G401.6 (cell line): ENCODE results near the gene SLC16A7.

Source experiments
- FAIRE-seq: peaks from 2 replicates; lab custom pipeline; 2012; peaks lifted over from hg19 to GRCh38; lab: Jason Lieb, UNC

SLC16A7 gene

DNA sequence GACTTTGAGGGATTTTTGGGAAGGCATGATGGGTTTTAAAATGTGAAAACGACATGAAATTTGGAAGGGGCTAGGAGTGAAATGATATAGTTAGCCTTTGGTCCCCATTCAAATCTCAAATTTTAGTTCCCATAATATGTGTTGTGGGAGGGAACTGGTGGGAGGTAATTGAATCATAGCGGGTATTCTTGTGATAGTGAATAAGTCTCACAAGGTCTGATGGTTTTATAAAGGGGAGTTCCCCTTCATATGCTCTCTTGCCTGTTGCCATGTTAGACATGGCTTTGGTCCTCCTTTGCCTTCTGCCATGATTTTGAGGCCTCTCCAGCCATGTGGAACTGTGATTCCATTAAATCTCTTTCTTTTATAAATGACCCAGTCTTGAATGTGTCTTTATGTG, 72.8 kb downstream of the SLC16A7 start:
- no peak for FAIRE-seq

DNA sequence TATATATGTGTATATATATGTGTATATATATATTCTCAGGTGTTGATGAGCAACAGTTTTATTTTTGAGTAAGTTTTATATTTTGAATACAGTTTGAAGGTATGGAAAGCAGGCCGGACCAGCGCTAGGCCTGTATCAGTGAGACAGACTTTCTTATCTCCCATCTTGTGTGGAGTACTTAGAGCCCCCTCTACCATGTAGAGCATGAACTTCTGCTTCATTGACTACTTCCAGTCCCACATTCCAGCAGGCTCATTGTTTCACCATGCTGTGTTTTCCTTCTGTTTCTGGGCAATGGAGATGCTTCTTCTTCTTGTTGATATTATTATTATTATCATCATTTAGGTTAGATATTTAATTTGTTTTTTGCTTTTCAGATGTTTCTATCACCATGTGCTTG, 76.4 kb downstream of the SLC16A7 start:
- FAIRE-seq, result no peak

DNA sequence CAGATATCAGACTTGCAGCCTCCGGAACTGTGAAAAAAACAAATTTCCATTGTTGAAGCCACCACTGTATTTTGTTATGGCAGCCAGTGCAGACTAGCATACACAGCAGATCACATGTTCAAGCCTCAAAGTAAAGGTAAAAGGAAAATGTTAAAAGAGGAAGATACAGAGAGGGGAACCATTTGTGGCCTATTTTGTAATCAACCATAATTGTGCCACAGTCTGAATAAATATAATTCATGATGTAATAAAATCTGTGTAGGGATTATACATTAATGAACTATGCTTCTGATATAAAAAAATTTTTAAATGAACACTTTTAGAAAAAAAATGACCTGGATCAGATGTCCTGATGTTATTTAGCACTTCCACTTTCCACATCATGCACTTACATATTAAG, 79.6 kb downstream of the SLC16A7 start:
- FAIRE-seq, result no peak

DNA sequence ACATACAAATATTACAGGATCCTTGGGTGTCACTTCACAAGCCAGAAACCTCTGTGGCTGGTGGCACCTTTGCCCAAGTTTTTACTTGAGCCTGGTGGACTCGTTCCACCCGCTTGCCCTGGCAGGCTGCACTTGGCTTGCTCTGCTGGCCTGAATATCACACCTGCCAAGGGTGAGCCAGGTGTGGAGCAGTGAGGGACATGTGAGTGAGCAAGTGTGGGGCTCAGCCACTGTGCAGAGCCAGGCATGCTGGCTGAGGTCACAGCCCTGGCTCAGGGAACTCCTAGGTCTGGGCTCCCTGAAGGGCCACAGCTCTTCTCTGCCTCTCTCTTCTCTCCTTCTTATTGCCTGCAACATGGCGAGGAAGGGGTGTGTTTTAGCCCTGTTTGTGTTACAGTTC, 82.0 kb downstream of the SLC16A7 start:
- no peak for FAIRE-seq

DNA sequence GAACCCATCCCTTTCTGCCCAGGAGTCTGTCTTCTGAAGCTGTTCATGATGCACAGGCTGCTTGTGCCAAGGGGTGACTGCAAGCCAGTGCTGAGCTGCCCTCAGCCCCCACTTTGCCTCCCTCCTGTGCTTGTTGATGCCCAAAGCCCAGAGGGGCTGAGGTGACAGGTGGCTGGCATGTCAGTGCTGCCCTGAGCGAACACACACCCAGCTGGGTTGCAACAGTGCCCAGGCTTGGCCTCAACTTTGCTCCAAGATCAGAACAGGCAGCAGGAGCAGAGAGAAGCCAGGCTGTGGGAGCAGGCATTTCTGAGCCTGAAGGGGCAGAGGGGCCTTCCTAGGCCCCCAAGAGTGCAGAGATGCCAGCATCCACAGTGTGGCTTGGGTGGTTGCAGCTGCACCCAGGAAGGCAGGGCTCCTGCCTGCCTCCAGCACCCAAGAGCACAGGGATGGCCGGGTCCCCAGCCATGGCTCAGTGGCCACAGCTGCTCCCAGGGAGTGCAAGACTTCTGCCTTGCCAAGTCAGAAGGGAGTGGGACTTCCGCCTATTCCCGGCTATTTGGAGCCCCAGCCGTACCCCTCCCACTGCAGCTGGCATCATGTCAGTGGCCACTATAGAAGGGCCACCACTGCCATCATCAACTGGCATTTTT, 83.1 kb downstream of the SLC16A7 start:
- no peak for FAIRE-seq

DNA sequence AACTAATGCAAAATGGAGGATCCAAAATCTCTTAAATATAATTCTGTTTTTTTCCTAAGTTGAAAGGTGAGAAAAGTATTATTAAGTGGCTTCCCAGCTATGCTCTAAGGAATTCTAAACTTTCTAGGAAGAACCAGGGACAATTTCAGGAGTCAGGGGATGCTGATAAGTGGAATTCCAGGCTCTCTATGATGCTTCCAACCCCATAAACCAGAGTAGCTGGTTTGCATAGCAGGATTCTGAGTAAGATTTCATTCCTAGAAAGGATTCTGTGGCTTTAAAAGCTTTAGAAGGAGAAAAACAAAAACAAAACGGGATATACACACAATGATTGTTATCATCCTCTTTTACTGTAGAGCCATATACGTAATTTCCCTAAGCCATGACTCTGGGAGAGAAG, 93.9 kb downstream of the SLC16A7 start:
- FAIRE-seq, result no peak

DNA sequence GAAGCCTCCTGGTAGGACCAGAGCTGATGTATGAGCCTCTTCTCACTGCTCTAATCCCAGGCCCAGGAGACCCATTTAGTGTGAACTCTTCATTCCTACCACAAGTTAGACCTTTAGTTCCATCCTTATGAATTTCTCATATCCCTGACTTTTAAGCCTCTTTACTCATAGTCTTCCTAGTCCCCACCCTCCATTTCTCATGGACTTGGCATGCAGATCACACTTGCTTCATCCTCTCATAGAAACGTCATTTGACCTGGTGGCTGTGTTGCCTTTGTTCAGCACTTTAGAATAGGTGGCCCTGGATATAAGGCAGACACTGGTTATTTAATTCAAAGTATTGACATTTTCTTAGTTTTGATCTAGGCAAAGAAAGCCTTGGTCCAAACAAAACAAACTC, 99.5 kb downstream of the SLC16A7 start:
- FAIRE-seq, result no peak

DNA sequence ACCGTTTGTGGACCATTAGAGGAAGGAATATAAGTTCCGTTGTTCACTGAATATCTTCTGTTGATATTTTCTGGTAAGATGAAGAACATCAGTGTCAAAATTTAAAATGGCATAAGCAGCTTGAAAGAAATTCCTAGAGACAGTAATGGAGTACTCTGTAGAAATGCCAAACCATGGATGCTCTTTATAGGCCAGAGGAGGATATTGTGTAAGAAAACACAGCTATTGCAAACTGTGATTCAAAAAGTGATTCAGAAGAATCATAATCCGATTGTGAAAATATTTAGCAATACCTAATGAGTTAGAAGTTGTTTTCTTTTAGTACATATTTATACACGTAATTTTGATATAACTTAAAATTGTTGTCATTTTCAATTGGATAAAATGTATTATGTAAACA, 102.8 kb downstream of the SLC16A7 start:
- FAIRE-seq, result no peak

DNA sequence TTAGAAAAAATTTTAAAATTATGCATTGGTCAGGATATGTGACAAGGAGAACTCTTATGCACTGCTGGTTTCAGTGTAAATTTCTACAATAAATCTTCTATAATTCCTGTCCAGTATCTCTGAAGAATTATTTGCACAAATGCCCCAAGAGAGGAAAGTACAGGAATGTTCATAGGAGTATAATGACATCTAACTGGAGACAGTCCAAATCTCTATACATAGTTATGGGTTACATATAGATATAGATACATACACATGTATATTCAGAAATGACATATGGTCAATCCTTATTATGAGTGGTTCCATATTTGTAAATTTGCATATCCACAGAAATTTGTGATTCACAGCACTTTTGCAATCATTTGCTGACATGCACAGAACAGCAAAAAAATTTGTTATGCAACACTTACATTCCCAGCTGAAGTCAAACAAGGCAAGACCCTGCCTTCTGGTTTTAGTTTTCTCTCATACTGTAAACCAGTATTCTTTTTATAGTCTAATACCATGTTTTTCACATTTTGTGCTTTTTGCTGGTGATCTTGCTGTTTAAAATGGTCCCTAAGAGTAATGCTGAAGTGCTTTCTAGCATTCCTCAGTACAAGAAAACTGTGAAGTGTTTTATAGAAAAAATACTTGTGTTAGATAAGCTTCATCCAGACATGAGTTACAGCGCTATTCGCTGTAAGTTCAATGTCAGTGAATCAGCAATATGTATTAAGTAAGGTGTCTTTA, 103.8 kb downstream of the SLC16A7 start:
- no peak for FAIRE-seq

DNA sequence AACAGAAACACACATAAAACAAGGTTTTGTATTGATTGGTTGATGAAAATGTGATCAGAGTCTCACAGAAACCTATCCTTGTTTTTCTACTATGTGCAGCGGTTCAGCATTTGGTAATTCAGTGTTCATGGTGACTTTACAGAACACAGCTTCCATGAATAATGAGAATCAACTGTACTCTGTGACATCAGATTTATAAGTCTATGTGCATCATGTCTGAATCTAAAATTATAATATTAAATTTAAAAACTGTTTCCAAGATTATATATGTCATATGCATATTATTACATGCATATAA, 104.3 kb downstream of the SLC16A7 start:
- no peak for FAIRE-seq

DNA sequence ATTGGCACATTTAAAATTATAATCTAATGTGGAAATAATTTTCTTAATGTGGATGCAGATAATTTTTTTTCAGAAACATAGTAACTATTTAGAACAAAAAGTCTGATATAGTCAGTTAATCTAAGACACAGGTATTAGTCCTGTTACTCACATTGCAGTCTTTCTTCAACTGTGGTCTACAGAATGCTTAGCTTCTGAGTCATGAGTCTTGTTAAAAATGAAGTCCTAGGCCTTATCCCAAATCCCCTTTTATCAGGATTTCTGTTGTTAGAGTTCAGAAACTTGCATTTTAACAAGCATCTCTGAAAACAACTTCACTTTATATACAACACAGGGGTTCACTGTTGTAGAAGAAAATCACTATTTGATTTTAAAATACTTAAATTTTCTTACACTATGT, 112.2 kb downstream of the SLC16A7 start:
- no peak for FAIRE-seq

DNA sequence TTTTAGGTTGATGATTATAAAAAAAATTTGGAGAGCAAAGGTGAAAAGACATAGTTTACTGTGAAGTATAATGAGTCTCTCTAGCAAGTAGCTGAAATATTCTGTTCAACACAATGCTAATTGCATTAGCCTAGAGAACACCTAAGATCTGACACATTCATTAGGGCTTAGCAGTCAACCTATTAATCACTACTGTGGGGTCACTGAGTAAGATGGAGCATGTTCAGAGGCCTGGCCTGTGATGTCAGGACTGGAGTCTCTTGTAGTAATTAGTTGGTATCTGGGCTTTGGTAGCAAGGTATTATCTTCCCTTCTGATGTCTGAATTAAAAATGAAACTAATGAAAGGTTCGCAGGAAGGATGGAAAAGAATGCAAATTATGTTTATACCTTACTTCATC, 112.7 kb downstream of the SLC16A7 start:
- FAIRE-seq, result no peak

DNA sequence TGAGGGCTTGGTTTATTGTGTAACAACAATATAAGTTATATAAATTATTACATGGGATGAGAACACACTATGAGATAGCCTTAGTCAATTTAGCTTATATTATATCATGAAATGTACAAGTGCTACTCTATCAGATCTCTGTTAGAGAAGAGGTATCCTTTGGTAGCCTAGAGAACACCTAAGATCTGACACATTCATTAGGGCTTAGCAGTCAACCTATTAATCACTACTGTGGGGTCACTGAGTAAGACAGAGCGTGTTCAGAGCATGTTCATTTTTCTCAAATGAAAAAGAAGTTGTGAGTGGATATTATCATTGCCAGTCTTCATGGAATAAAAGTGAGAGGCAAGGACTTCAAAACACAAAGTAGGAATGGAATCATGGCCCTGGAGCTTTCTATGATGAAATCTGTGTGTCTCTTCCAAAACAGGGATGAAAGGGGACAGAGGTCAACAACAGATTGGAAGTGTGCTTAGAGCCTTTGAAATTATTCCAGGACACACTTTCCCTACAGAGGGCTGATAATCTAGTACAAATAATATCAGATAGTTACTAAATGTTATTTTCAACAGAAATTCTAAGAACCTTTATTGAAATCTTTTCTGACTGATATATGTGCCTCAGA, 114.3 kb downstream of the SLC16A7 start:
- FAIRE-seq, result no peak

DNA sequence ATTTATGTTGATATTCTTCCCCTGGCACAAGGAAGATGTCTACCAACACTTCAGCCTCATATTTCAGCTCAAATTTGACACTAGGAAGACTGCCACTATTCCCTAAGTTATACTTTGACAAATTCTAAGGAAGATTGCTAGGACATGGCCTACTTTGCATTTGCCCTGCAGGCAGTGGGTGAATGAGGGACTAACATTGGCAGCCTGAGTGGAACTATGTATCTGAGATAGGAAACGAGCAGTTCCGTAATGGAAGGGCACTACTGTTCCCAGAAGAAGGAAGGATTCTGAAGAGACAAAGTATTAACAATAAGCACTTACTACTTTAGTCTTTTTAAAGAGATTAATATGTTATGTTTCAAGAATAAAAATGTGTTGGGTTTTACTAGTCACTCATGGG, 115.1 kb downstream of the SLC16A7 start:
- FAIRE-seq, result no peak

DNA sequence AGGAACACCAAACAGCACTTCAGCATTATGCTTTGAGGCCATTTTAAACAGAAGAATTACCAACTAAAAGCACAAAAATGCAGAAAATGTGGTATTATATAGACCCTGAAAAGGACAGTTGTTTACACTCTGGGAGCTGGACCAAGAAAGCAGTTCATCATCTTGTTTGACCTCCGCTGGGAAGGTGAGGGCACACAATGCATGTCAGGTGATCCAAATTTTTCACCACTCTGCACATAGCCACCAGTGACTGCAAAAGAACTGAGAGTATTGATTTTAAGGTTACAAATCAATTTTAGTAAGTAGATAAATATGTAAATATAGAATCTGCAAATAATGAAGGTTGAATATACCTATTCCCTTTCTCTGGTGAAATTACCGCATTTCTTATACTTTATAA, 119.6 kb downstream of the SLC16A7 start:
- FAIRE-seq, result no peak

DNA sequence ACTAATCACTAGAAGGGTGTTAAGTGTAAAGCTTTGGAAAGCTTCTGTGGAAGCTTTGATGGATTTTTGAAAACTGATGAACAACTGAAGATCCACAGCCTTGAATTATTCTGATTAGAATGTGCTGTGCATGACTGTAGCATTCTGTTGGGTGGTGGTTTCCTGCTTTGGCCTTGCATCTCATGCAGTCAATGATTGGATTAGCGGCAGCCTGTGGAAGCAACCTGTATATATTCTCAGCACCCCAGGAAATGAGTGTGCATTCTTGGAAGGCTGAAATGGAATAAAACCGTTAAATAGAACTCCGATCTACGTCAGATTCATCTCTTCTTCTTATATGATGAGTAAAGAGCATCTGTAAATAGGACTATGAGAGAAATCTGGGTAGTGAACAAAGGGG, 120.2 kb downstream of the SLC16A7 start:
- FAIRE-seq, result no peak

DNA sequence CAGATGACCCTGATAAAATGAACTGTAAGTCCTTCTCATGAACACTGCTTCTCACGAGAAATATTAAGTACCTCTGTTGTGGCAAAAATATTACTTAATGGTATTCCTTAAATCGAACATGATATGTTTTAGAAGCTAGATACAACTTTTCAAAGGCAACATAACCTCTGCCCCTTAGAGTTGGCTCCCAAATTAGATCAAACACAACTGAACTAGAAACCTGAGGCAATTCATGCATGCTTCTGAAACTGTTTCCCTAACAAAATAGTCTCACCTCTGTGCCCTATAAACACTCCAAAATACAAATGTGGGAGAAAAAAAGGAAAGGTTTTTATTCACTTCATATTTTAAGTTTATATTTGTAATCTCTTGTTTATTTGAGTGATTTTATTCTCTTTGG, 121.6 kb downstream of the SLC16A7 start:
- no peak for FAIRE-seq

DNA sequence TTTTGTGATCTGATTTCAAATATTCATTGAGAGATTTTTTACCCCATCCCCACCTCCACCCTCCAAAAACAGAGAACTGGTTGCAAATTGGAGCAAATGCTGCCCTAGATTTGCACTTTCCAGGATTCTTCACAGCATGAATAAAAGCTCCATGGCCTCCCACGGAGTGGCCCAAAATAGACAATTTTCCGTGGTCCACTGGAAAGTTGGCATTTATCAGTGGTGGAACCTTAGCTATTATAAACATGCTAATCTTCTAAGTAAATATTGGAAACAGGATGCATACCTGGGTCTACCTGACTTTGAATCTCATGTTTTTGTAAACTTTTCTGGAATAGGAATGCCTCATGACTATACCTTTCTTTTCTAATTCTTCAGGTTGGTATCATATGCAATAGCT, 123.9 kb downstream of the SLC16A7 start:
- FAIRE-seq, result no peak

DNA sequence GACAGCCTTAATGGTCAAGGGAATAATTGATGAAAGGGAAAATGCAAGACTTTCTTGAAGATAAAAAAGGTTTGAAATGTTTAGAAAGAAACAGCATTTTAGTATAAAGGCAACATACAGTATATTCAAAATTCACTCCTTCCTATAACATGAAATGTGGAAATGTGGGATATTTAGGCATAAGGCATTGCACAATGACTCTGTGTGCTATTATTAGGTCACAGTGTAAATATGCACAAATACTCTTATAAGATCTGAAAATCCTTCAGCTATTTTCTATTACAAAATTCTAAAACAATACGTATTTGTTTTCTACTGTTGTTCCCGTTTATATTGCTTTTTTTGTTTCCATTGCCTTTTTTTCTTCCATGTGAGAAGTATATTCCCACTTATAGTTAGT, 127.7 kb downstream of the SLC16A7 start:
- FAIRE-seq, result no peak

DNA sequence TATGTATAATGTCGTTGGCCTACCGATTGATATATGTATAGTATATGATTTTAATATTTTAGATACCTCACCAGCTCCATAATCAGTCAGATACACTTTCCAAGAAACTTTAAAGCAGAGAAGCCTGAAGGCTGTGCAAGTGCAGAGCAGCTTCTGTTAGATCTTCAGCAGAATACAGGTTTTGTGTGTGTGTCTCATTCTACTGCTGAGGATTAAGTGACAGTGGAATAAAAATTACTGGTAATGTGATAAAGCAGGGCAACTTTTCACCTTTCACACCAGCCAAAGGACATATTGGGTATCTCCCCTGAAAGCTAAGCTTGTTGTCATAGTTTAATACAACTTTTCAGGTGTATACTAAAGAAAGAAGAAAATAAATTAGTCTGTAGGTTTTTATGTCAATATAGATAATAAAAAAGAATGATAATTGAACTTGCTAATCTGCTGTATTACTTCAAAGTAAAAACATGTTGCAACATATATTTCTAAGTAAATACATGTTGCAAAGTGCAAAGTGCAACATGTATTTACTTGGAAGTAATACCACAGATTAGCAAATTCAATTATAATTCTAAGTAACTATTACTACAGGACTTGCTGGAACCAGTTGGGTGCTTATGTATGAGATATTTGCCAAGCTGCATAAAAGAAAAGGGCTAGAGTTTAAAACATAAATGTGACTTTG, 128.3 kb downstream of the SLC16A7 start:
- no peak for FAIRE-seq

DNA sequence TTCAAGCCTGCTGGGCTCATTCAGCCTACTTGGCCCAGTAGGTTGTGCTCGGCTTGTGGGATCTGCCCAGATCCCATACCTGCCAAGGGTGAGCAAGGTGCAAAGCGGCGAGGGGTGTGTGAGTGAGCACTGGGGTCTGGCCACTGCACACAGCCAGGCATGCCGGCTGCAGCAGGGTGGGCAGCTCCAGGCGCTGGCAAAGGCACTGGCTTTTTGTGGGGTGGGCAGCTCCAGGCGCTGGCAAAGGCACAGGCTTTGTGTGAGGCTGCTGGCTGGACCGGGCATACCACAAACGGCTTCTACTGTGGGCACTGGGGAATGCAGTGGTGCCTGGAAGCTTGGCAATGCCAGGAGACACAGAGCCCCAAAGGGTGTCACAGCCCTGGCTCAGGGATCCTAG, 137.4 kb downstream of the SLC16A7 start:
- no peak for FAIRE-seq

DNA sequence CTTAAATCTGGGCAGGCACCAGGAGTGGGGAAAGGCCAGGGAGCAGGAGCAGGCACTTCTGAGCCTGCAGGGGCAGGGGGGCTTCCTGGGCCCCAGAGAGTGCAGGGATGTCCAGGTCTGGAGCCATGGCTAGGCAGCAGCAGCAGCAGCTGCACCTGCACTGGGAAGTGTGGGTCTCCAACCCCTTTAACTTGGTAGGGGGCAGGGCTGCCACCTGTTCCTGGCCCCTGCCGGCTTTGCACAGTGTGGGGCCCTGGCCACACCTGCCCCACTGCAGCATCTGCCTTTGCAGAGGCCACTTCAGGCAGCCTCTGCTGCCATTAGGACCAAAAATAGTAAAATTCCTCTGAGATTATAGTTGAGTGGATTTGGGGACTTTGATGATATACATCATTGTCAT, 138.5 kb downstream of the SLC16A7 start:
- FAIRE-seq, result no peak

DNA sequence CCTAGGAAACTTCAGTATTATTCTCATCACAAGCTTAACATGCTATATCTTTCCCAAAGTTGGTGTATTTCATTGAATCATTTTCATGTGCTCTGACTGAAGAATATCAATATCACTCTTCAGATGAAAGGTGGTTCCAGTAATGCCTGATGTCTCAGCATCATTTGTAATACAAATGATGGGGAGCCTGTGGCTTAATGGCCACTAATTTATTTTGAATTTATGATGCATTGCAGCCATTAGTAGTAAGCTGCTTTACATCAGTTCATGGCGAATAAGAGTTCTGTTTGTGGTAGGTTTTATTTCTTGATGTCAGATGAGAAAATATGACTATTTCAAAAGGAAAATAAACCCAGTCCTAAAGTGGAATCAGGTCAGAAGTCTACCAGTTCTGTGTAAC, 139.4 kb downstream of the SLC16A7 start:
- no peak for FAIRE-seq

DNA sequence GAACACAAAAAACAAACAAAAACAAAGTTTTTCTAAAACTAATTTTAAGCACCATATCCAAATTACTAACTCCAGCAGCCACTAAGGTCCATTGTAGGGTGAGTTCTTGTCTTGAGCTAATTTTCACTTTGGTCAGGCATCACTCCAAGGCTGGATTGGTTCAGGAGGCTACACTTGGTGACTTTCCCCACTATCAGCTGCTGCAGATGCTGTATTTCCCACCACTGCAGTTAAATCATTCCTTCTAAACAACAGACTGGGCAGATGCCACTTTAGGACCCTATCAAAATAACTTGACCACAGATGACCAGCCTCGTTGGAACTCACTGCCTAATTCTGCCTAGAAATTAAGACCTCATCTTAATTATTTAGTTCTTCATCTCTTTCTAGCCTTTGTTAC, 140.5 kb downstream of the SLC16A7 start:
- FAIRE-seq, result no peak
